BLaER1 (cell line): Measurements from ENCODE around the gene APOF.
"Not testable (repeated sequence)": the region's sequence is repeated elsewhere in the genome, so short reads cannot be mapped to it uniquely, and the experiment has no call there.

Experiments
- H3K27ac ChIP-seq: shearing (Covaris generic); formaldehyde crosslinking; 2 replicates; pipeline ENCODE4 v1.8.1; 2022
- H3K27me3 ChIP-seq: shearing (Covaris generic); formaldehyde crosslinking; 2 replicates; pipeline ENCODE4 v1.8.1; 2022
- H3K36me3 ChIP-seq: shearing (Covaris generic); formaldehyde crosslinking; 2 replicates; pipeline ENCODE4 v1.8.1; 2022
- H3K4me1 ChIP-seq: shearing (Covaris generic); formaldehyde crosslinking; 2 replicates; pipeline ENCODE4 v1.8.1; 2022
- H3K4me2 ChIP-seq: shearing (Covaris generic); formaldehyde crosslinking; 2 replicates; pipeline ENCODE4 v1.8.1; 2022
- H3K4me3 ChIP-seq: shearing (Covaris generic); formaldehyde crosslinking; 2 replicates; pipeline ENCODE4 v1.8.1; 2022
- H3K9ac ChIP-seq: shearing (Covaris generic); formaldehyde crosslinking; 2 replicates; pipeline ENCODE4 v1.8.1; 2022
- H3K9me3 ChIP-seq: shearing (Covaris generic); formaldehyde crosslinking; 2 replicates; pipeline ENCODE4 v1.8.1; 2022
- H4K20me1 ChIP-seq: shearing (Covaris generic); formaldehyde crosslinking; 2 replicates; pipeline ENCODE4 v1.8.1; 2022
- Cebpa-rat ChIP-seq: shearing (Covaris generic); IDR thresholded peaks from 2 replicates; pipeline ENCODE4 v1.8.1; 2022

Gene APOF

DNA sequence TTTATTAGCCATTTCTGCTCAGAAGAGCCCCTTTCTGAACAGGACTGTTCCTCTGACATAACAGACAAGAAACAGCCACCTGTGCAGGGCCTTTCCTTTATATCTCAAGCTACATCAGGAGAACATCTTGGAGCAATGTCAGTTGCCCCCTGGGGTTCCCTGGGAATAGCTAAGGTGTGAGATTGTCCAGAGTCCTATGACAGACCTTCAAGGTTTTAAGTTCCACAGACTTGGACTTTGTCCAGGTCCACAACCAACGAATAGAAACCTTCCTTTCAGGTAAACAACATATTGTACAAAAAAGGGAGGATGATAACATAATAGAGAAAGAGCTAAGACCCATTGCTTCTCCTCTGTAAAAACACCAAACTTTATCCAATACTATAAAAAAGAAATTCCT lies 21.0 kb downstream of the APOF start:
- H3K4me1 ChIP-seq: peaks cover 10% of the 10 kb centered on the region; the same call in 1 of the 2 replicates
- H3K9ac ChIP-seq: no peak overlapping the region
- no peak overlapping the region for H3K4me3 ChIP-seq
- H3K9me3 ChIP-seq: no peaks in the 10 kb centered on the region
- no peaks in the 10 kb centered on the region for H4K20me1 ChIP-seq
- peaks cover 47% of the 10 kb centered on the region for H3K36me3 ChIP-seq
- no peak overlapping the region for H3K4me2 ChIP-seq
- no peaks in the 10 kb centered on the region for H3K27me3 ChIP-seq
- TF ChIP-seq Cebpa-rat: no peak
- no peak overlapping the region for H3K27ac ChIP-seq

DNA sequence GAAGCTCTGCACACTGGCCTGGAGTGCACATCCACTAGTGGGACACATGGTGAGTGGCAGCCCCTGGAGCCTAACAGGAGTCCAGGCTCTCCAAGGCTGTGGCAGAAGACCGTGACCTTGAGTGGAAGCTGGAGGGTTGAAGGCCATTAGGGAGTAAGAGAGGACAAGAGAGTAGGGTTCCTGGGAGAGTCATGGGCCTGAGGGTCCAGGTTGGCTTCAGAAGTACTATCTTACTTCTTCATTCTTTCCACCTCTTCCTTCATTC lies 23.6 kb downstream of the APOF start:
- Histone ChIP-seq H3K27me3 (no peaks in the 10 kb centered on the region), H3K36me3 (peaks cover 22% of the 10 kb centered on the region), H3K9ac (no peak overlapping the region), H3K4me2 (no peak overlapping the region), H3K4me3 (no peak overlapping the region), H3K27ac (0 out of 2 replicates have a peak overlapping the region, but pooled peaks have one; percentile 9), H3K9me3 (no peaks in the 10 kb centered on the region), H3K4me1 (peaks cover 21% of the 10 kb centered on the region), H4K20me1 (no peaks in the 10 kb centered on the region)
- no peak for TF ChIP-seq Cebpa-rat

DNA sequence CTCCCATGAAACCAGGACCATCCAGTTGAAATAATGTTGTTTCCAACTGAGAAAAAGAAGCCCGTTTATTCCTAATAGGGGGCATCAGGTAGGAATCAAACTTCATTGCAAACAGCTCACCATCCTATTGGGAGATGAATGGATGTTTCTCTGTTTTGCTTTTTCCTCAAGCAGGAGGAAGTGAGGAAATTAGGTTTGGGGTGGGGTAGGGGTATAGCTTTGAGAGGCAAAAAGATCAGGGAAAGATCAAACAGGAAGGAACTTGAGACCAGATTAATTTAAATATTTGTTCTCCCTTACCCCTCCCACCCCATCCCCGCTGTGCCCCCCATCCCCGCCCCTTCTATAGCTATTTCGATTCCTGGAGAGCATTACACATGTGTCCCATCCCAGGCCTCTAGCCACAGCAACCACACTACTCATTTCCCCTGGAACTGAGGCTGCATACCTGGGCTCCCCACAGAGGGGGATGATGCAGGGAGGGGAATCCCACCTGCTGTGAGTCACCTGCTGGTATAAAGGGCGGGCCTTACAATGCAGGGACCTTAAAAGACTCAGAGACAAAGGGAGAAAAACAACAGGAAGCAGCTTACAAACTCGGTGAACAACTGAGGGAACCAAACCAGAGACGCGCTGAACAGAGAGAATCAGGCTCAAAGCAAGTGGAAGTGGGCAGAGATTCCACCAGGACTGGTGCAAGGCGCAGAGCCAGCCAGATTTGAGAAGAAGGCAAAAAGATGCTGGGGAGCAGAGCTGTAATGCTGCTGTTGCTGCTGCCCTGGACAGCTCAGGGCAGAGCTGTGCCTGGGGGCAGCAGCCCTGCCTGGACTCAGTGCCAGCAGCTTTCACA lies 24.1 kb downstream of the APOF start, which contains the start of gene IL23A:
Gene IL23A, plus strand, starts transcription at position 577 of the 850 bp plus-strand sequence. Its CDS starts 161 bp downstream, at position 738.
- Histone ChIP-seq H3K27ac (0 out of 2 replicates have a peak within 1 kb of the TSS, but pooled peaks have one; percentile 9), H3K9me3 (no peaks in the 10 kb centered on the region), H3K9ac (no peak within 1 kb of the TSS), H3K36me3 (peaks cover 17% of the 10 kb centered on the region), H3K27me3 (no peaks in the 10 kb centered on the region), H4K20me1 (no peaks in the 10 kb centered on the region), H3K4me2 (peak within 1 kb of the TSS; percentile 20; the same call in 1 of the 2 replicates), H3K4me3 (no peak within 1 kb of the TSS), H3K4me1 (peaks cover 21% of the 10 kb centered on the region)
- TF ChIP-seq Cebpa-rat: no peak

DNA sequence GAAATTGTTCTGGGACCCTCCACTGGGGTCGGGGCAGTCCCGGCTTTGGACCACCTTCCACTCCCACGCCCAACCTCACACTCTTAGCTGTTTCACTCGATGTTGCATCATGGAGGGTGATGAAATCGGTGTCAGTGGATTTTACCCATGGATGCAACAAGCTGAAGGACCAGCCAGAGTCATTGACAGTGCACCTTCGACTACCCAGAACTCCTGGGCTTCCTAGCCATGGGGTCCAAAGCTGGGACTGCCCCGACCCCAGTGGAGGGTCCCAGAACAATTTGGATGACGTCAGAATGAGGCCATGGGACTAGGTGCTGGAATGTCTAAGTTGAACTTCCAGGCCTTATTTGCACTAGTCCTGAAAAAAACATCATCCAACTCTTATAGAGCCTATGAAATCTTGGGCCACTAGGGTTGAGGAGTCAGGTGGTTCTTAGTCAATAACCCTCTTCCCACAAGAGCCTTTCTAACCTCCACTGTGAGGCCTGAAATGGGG lies 24.9 kb downstream of the APOF start:
- H3K36me3 ChIP-seq: peaks cover 10% of the 10 kb centered on the region
- no peak for TF ChIP-seq Cebpa-rat
- no peak overlapping the region for H3K9ac ChIP-seq
- H3K9me3 ChIP-seq: no peaks in the 10 kb centered on the region
- no peak overlapping the region for H3K4me3 ChIP-seq
- no peak overlapping the region for H3K27ac ChIP-seq
- H3K4me2 ChIP-seq: peak overlapping the region; percentile 20; the same call in 1 of the 2 replicates
- no peaks in the 10 kb centered on the region for H4K20me1 ChIP-seq
- peaks cover 25% of the 10 kb centered on the region for H3K4me1 ChIP-seq
- no peaks in the 10 kb centered on the region for H3K27me3 ChIP-seq

DNA sequence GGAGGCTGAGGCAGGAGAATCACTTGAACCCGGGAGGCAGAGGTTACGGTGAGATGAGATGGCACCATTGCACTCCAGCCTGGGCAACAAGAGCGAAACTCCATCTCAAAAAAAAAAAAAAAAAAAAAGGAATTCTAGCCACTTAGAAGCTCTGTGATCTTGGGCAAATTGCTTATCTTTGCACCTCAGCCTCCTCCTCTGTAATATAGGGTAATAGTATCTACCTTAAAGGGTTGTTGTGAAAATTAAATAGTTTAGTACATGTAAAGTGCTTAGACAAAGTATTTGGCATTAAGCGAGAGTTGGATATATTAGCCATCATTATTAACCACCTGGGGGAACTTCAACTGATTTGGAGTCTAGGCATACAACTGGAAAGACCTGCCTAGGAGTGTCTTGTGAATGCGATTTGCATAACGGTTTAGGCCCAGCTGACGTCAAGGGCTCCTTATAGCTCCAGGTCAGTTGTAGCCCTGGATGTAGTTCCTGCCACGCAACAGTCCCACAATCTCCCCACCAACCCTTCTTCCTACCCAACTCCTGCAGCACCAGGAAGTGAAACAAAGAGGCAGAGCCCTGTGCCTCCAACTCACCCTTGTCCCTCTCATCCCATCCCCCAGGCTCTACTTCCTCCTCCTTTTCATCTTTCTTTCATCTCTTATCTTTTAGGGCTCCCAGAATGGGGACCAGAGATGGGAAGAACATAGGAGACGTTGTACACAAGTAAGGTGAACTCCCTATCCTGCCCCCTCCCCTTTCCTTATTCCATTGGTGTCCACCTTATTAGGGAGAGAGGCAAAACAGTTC lies 26.1 kb downstream of the APOF start:
- no peak for TF ChIP-seq Cebpa-rat
- H3K9me3 ChIP-seq: no peaks in the 10 kb centered on the region
- H3K27me3 ChIP-seq: no peaks in the 10 kb centered on the region
- no peak overlapping the region for H3K4me3 ChIP-seq
- no peak overlapping the region for H3K9ac ChIP-seq
- no peaks in the 10 kb centered on the region for H4K20me1 ChIP-seq
- H3K4me1 ChIP-seq: peaks cover 32% of the 10 kb centered on the region
- H3K36me3 ChIP-seq: 0 out of 2 replicates have a peak, but pooled peaks cover 3% of the 10 kb centered on the region
- no peak overlapping the region for H3K27ac ChIP-seq
- H3K4me2 ChIP-seq: peak overlapping the region; percentile 7; the same call in 1 of the 2 replicates

DNA sequence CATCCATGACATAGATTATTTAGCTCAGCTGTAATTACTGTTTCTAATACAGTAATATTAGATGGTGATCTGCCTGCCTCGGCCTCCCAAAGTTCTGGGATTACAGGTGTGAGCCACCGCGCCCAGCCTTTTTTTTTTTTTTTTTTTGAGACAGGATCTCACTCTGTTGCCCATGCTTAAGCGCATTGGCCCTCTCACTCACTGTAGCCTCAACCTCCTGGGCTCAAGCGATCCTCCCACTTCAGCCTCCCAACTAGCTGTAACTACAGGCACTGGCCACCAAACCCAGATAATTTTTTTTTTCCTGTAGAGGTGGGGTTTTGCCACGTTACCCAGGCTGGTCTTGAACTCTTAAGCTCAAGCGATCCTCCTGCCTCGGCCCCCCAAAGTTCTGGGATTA lies 27.1 kb downstream of the APOF start:
- not testable (repeated sequence) for H3K4me2 ChIP-seq, H3K27ac ChIP-seq, H3K36me3 ChIP-seq, H4K20me1 ChIP-seq, H3K27me3 ChIP-seq, H3K4me3 ChIP-seq, H3K9me3 ChIP-seq, H3K9ac ChIP-seq
- peaks cover 32% of the 10 kb centered on the region for H3K4me1 ChIP-seq

DNA sequence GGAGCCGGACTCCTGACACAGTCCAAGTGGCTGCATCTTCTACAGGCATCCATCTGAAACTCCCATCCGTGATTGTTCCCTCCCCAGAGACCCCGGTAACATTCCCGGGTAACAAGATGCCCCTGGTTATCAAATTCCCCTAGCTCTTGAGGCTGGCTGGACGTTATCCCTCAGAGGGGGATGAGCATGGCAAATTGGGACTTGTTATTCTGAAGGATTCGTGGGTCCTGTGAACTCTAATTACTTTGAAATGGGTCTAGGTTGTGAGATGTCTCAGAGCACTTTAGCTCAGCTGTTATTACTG lies 28.2 kb downstream of the APOF start:
- H3K4me3 ChIP-seq: peak overlapping the region; percentile 73
- no peaks in the 10 kb centered on the region for H3K36me3 ChIP-seq
- H3K4me2 ChIP-seq: peak overlapping the region; percentile 98
- TF ChIP-seq Cebpa-rat: no peak
- H3K9ac ChIP-seq: peak overlapping the region; percentile 84
- H3K9me3 ChIP-seq: no peaks in the 10 kb centered on the region
- H4K20me1 ChIP-seq: no peaks in the 10 kb centered on the region
- peak overlapping the region; percentile 90 for H3K27ac ChIP-seq
- peaks cover 32% of the 10 kb centered on the region for H3K4me1 ChIP-seq
- no peaks in the 10 kb centered on the region for H3K27me3 ChIP-seq

DNA sequence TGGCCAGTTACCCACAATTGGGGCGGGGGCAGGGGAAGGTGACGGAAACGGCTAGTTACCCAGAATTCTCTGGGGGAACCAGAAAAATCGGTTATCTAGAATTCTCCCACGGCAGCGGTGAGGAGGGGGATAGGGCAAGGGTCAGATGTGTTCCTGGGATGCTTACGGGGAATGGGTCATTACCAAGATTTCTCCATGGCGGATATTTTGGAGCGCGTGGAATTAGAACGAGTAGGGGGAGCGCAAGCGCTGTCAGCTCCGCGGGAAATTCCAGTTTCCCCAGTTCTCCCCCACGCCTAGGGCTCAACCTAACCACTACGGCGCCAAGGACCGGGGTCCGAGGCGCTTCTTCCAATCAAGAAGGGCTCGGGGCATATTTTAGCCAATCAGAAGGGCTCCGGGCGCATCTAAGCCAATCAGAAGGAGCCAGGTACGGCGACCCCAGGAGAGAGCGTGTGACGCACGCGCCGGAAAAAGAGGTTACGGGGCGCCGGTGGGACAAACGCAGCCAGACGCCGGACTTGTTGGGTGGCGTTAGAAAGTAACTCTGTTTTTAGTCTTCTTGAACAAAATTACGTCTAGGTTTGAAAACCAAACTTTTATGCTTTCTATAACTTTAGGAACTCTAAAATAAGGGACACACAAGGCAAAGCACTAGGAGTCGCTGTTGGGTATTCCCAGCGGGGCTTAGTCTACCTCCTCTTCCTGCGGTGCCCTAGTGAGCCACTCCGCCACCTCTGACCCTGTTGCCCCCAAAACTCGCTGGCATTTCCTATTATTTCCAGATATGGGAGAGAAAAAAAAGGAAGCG lies 28.8 kb downstream of the APOF start, which contains the start of gene PAN2:
Gene PAN2, minus strand, starts transcription at position 322 of the 811 bp plus-strand sequence. CDS start 906 bp downstream, outside the sequence.
- H3K9ac ChIP-seq: peak within 1 kb of the TSS; percentile 84
- H3K9me3 ChIP-seq: no peaks in the 10 kb centered on the region
- H3K4me1 ChIP-seq: peaks cover 28% of the 10 kb centered on the region

DNA sequence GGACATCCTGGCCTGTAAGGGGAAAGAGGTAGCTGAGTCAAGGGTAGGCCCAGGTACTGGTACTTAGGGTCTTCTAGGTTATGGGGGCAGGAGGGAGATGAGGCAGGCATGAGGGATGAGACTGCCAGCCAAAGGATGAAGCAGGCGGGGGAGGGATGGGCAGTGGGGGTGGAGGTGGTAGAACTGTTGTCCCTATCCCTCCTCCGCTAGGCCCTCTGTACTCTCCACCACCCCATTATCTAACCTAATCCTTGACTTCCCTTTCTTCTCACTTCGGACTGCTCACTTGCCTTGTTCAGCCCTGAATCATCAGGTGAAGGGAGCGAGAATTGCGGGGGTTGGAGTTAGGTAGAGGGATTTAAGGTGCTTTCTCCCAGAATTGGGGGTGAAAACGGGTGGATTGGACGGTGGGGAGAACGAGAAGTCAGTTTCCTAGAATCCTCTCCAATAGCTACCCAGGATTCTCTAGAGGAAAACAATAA lies 29.4 kb downstream of the APOF start:
- no peak for TF ChIP-seq Cebpa-rat
- H4K20me1 ChIP-seq: no peaks in the 10 kb centered on the region
- no peaks in the 10 kb centered on the region for H3K9me3 ChIP-seq
- peaks cover 25% of the 10 kb centered on the region for H3K4me1 ChIP-seq
- no peaks in the 10 kb centered on the region for H3K27me3 ChIP-seq
- H3K9ac ChIP-seq: peak overlapping the region; percentile 84
- peak overlapping the region; percentile 73 for H3K4me3 ChIP-seq
- H3K27ac ChIP-seq: peak overlapping the region; percentile 90
- H3K4me2 ChIP-seq: peak overlapping the region; percentile 98
- peaks cover 6% of the 10 kb centered on the region; the same call in 1 of the 2 replicates for H3K36me3 ChIP-seq

More for the DNA sequence above, 28.8 kb downstream of the APOF start, which contains the start of gene PAN2:
- peak within 1 kb of the TSS; percentile 98 for H3K4me2 ChIP-seq
- peak within 1 kb of the TSS; percentile 73 for H3K4me3 ChIP-seq
- H3K27ac ChIP-seq: peak within 1 kb of the TSS; percentile 90
- no peaks in the 10 kb centered on the region for H4K20me1 ChIP-seq
- H3K36me3 ChIP-seq: no peaks in the 10 kb centered on the region
- H3K27me3 ChIP-seq: no peaks in the 10 kb centered on the region
- TF ChIP-seq Cebpa-rat: no peak
